B cell (primary cell): ENCODE results near the gene UBE2J2.

Source experiments
- EZH2 ChIP-seq: IDR thresholded peaks from 2 replicates; pipeline ENCODE4 v1.6.1; 2012; ENCODE audit warnings: borderline replicate concordance, low read depth, mild to moderate bottlenecking, moderate library complexity, low read length; ENCODE audit not compliant: insufficient read depth, poor library complexity, severe bottlenecking
- TF ChIP-seq, protein P1 (sequence below): fragments of 200-600 bp; IDR thresholded peaks from one replicate; pipeline ENCODE4 v1.8.0; 2022; ENCODE audit warnings: antibody characterized with exemption, mild to moderate bottlenecking

DNA sequence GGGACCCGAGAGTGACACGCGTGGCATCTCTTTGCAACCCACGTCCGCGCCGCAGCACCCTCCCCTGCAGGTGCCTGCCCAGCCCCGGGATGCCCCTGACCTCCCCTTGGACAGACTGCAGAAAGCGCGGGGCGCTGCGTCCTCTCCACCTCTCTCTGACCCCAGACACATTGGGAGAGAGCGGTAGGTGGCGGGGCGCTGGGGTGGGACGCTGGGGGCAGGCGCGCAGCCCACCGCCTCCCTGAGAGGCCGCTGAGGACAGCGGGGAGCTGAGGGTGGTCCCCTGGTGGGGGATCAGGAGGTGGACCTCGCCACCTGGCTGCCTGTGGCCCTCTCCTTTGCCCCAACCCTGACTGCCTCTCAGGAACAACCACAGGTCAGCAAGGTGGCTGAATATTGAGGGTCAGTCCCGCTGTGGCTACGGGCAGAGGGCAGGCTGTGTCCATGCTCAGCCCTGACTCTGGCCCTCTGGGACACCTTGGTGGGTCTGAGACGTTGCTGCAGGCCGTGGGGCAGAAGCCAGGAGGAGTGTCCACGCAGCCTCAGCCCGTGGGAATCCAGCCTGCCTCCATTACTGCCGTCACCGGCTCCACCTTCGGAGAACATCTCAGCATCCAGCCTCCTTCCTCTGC, 761 bp upstream of the UBE2J2 start:
- TF ChIP-seq, protein P1, sequence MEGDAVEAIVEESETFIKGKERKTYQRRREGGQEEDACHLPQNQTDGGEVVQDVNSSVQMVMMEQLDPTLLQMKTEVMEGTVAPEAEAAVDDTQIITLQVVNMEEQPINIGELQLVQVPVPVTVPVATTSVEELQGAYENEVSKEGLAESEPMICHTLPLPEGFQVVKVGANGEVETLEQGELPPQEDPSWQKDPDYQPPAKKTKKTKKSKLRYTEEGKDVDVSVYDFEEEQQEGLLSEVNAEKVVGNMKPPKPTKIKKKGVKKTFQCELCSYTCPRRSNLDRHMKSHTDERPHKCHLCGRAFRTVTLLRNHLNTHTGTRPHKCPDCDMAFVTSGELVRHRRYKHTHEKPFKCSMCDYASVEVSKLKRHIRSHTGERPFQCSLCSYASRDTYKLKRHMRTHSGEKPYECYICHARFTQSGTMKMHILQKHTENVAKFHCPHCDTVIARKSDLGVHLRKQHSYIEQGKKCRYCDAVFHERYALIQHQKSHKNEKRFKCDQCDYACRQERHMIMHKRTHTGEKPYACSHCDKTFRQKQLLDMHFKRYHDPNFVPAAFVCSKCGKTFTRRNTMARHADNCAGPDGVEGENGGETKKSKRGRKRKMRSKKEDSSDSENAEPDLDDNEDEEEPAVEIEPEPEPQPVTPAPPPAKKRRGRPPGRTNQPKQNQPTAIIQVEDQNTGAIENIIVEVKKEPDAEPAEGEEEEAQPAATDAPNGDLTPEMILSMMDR = no peak
- no peak for TF ChIP-seq EZH2
